Hepatocyte (in vitro differentiated cells): ENCODE measurements around the gene SEMA5A. TPM values are rescaled to one million over a fixed set of nuclear protein-coding genes. Genes with fewer than 3 reads are reported as not detected.

ENCODE experiments used
- DNase-seq: peaks from one replicate; pipeline ENCODE4 v3.0.0-alpha.2; 2016; ENCODE audit warnings: low spot score
- H2AFZ ChIP-seq: fragments of 200-600 bp; sonication (generic); 2 replicates; pipeline ENCODE4 v1.6.0; 2016; ENCODE audit warnings: antibody characterized with exemption, mild to moderate bottlenecking
- H3K27ac ChIP-seq: fragments of 200-600 bp; sonication (generic); 2 replicates; pipeline ENCODE4 v1.5.1; 2016; ENCODE audit warnings: mild to moderate bottlenecking
- H3K27me3 ChIP-seq: fragments of 200-600 bp; sonication (generic); 2 replicates; pipeline ENCODE4 v1.6.1; 2016
- H3K36me3 ChIP-seq: fragments of 200-600 bp; sonication (generic); replicated peaks from 2 replicates; pipeline ENCODE4 v1.5.1; 2016; ENCODE audit warnings: low read depth; ENCODE audit not compliant: insufficient read depth
- H3K4me1 ChIP-seq: fragments of 200-600 bp; sonication (generic); 2 replicates; pipeline ENCODE4 v1.5.1; 2016; ENCODE audit warnings: mild to moderate bottlenecking, moderate library complexity; ENCODE audit not compliant: insufficient read depth
- H3K4me2 ChIP-seq: fragments of 200-600 bp; sonication (generic); 2 replicates; pipeline ENCODE4 v1.6.0; 2016
- H3K4me3 ChIP-seq: fragments of 200-600 bp; sonication (generic); 2 replicates; pipeline ENCODE4 v1.5.1; 2016; ENCODE audit warnings: mild to moderate bottlenecking
- H3K79me2 ChIP-seq: fragments of 200-600 bp; sonication (generic); 2 replicates; pipeline ENCODE4 v1.6.0; 2017; ENCODE audit warnings: mild to moderate bottlenecking
- H3K9me2 ChIP-seq: fragments of 200-600 bp; sonication (generic); replicated peaks from 2 replicates; pipeline ENCODE4 v1.6.0; 2017; ENCODE audit warnings: mild to moderate bottlenecking; ENCODE audit not compliant: insufficient read depth
- H3K9me3 ChIP-seq: fragments of 200-600 bp; sonication (generic); 2 replicates; pipeline ENCODE4 v1.5.1; 2016; ENCODE audit warnings: low read depth, mild to moderate bottlenecking
- H4K20me1 ChIP-seq: fragments of 200-600 bp; sonication (generic); 2 replicates; pipeline ENCODE4 v1.6.0; 2016; ENCODE audit warnings: mild to moderate bottlenecking; ENCODE audit not compliant: insufficient read depth, poor library complexity, severe bottlenecking
- CTCF ChIP-seq: fragments of 200-600 bp; sonication (generic); IDR thresholded peaks from 2 replicates; pipeline ENCODE4 v1.5.1; 2016; ENCODE audit warnings: antibody characterized with exemption, mild to moderate bottlenecking; ENCODE audit not compliant: poor library complexity
- EZH2 ChIP-seq: fragments of 200-600 bp; sonication (generic); IDR thresholded peaks from 2 replicates; pipeline ENCODE4 v1.6.1; 2016; ENCODE audit warnings: antibody characterized with exemption, mild to moderate bottlenecking, borderline replicate concordance
- EZH2phosphoT487 ChIP-seq: fragments of 200-600 bp; sonication (generic); IDR thresholded peaks from one replicate; pipeline ENCODE4 v1.6.1; 2018; ENCODE audit warnings: antibody characterized with exemption, mild to moderate bottlenecking, low read depth, moderate library complexity; ENCODE audit not compliant: unreplicated experiment, severe bottlenecking
- WGBS: methylation state at CpG from one replicate; pipeline ENCODE4 v1.1.6; 2016; ENCODE audit warnings: low lambda C conversion rate; ENCODE audit errors: missing lambda C conversion rate; 5-methylcytosine and 5-hydroxymethylcytosine counted together
- polyA plus RNA-seq: library from polyadenylated mRNA; unstranded; fragments of >200 nt; fragmentation: Nextera tagmentation; extraction: Ambion mirVana; gene quantifications from 2 replicates; pipeline ENCODE4 v1.2.1, GENCODE V29; 2016
- total RNA-seq: library from RNA; depleted of rRNA; stranded (reverse); fragments of >200 nt; gene quantifications from 2 replicates; pipeline ENCODE4 v1.2.3, GENCODE V29; 2014

The SEMA5A gene
- total and polyA plus RNA-seq, 2 experiments from 2014 or later, result 10.7 to 21.7 TPM

GRCh38 chr5:9202636-9203035 lies 343.2 kb downstream of the SEMA5A start:
- Histone ChIP-seq H3K27me3 (no peaks in the 10 kb centered on the region), H3K9me2 (no peaks in the 10 kb centered on the region), H3K4me2 (no peak overlapping the region), H2AFZ (no peak overlapping the region), H3K79me2 (no peaks in the 10 kb centered on the region), H3K4me1 (no peaks in the 10 kb centered on the region), H3K27ac (no peak overlapping the region), H3K9me3 (no peaks in the 10 kb centered on the region), H3K4me3 (no peak overlapping the region), H3K36me3 (no peaks in the 10 kb centered on the region), H4K20me1 (no peaks in the 10 kb centered on the region)
- WGBS, result 94% methylated on average over 2 of the region's 2 CpGs
- TF ChIP-seq EZH2phosphoT487, result no peak
- TF ChIP-seq EZH2, result no peak
- DNase-seq, result no peak

GRCh38 chr5:9201761-9202160 lies 344.1 kb downstream of the SEMA5A start:
- WGBS, result 90% methylated on average over 6 of the region's 6 CpGs
- Histone ChIP-seq H2AFZ (no peak overlapping the region), H3K9me2 (no peaks in the 10 kb centered on the region), H3K4me2 (no peak overlapping the region), H3K79me2 (no peaks in the 10 kb centered on the region), H3K36me3 (no peaks in the 10 kb centered on the region), H3K9me3 (no peaks in the 10 kb centered on the region), H3K27ac (no peak overlapping the region), H3K4me1 (no peaks in the 10 kb centered on the region), H4K20me1 (no peaks in the 10 kb centered on the region), H3K27me3 (no peaks in the 10 kb centered on the region), H3K4me3 (no peak overlapping the region)
- no peak for TF ChIP-seq EZH2
- no peak for TF ChIP-seq CTCF
- no peak for TF ChIP-seq EZH2phosphoT487
- no peak for DNase-seq

- Histone ChIP-seq H3K9me2 (no peaks in the 10 kb centered on the region), H3K4me1 (no peaks in the 10 kb centered on the region), H3K4me2 (no peak overlapping the region), H4K20me1 (no peaks in the 10 kb centered on the region), H3K4me3 (no peak overlapping the region), H3K27ac (no peak overlapping the region), H3K27me3 (no peaks in the 10 kb centered on the region), H3K79me2 (no peaks in the 10 kb centered on the region), H2AFZ (no peak overlapping the region), H3K9me3 (no peaks in the 10 kb centered on the region), H3K36me3 (no peaks in the 10 kb centered on the region)
- TF ChIP-seq EZH2 (no peak), CTCF (no peak), EZH2phosphoT487 (no peak)
- WGBS, result 74% methylated on average over 2 of the region's 2 CpGs
- DNase-seq, result no peak
These were observed 344.9 kb downstream of the SEMA5A start for GRCh38 chr5:9201011-9201410.

GRCh38 chr5:9198394-9198793 lies 347.5 kb downstream of the SEMA5A start:
- Histone ChIP-seq H3K4me3 (no peak overlapping the region), H3K79me2 (no peaks in the 10 kb centered on the region), H2AFZ (no peak overlapping the region), H4K20me1 (no peaks in the 10 kb centered on the region), H3K27ac (no peak overlapping the region), H3K9me2 (no peaks in the 10 kb centered on the region), H3K36me3 (no peaks in the 10 kb centered on the region), H3K4me1 (no peaks in the 10 kb centered on the region), H3K9me3 (no peaks in the 10 kb centered on the region), H3K4me2 (no peak overlapping the region), H3K27me3 (no peaks in the 10 kb centered on the region)
- no peak for DNase-seq
- 90% methylated on average over 3 of the region's 3 CpGs for WGBS
- TF ChIP-seq EZH2 (no peak), CTCF (no peak), EZH2phosphoT487 (no peak)
